Lung (tissue), 12 donors: ENCODE data around the gene MYOZ3. TPM values are rescaled to one million over a fixed set of nuclear protein-coding genes. Genes with fewer than 3 reads are reported as not detected.

Experiments
- ATAC-seq: fragments of 200-7000 bp; cut with Tn5 transposase; one replicate; pipeline ENCODE4 v1.9.1; 2020; ENCODE audit warnings: moderate number of reproducible peaks; ENCODE audit not compliant: insufficient read depth, low FRiP score
- DNase-seq, 3 donors: peaks; one replicate each; pipeline ENCODE4 v3.0.0-alpha.2; 2013 to 2017
- H3K27ac ChIP-seq, 2 donors: one replicate each; pipeline ENCODE4 v1.5.1; 2013; ENCODE audit warnings: mild to moderate bottlenecking in 2 of 2, moderate library complexity in 2 of 2, control low read depth in 1 of 2, inconsistent platforms in 1 of 2, low read depth in 1 of 2, low read length in 1 of 2
- H3K27me3 ChIP-seq, 3 donors: one replicate each; pipeline ENCODE4 v1.5.1; 2013; ENCODE audit warnings: low read length in 2 of 3; ENCODE audit not compliant: control insufficient read depth in 3 of 3, insufficient read depth in 3 of 3
- H3K36me3 ChIP-seq, 4 donors: one replicate each; pipeline ENCODE4 v1.5.1; 2013; ENCODE audit warnings: low read length in 4 of 4, mild to moderate bottlenecking in 1 of 4, moderate library complexity in 1 of 4; ENCODE audit not compliant: control insufficient read depth in 4 of 4, insufficient read depth in 4 of 4
- H3K4me1 ChIP-seq, 5 donors: one replicate each; pipeline ENCODE4 v1.5.1; 2013; ENCODE audit warnings: low read length in 5 of 5, mild to moderate bottlenecking in 2 of 5, moderate library complexity in 1 of 5; ENCODE audit not compliant: control insufficient read depth in 5 of 5, insufficient read depth in 5 of 5
- H3K4me3 ChIP-seq: one replicate; pipeline ENCODE4 v1.5.1; 2013; ENCODE audit warnings: mild to moderate bottlenecking, control low read depth, moderate library complexity
- H3K9ac ChIP-seq, 2 donors: one replicate each; pipeline ENCODE4 v1.5.1; 2013; ENCODE audit warnings: low read length in 2 of 2, control low read depth in 1 of 2; ENCODE audit not compliant: insufficient read depth in 1 of 2
- H3K9me3 ChIP-seq, 4 donors: one replicate each; pipeline ENCODE4 v1.5.1; 2013; ENCODE audit warnings: low read length in 3 of 4, mild to moderate bottlenecking in 1 of 4, moderate library complexity in 1 of 4; ENCODE audit not compliant: control insufficient read depth in 4 of 4, insufficient read depth in 3 of 4
- WGBS, 2 donors: extraction: QIAGEN DNeasy Blood & Tissue Kit; methylation state at CpG; one replicate each; pipeline ENCODE4 v1.1.7; 2013; 5-methylcytosine and 5-hydroxymethylcytosine counted together
- polyA plus RNA-seq, 2 donors: library from polyadenylated mRNA; stranded (reverse); fragments of 200-250 nt; gene quantifications; one replicate each; pipeline ENCODE4 v1.2.1, GENCODE V29; 2013
- total RNA-seq, 2 donors: library from RNA; depleted of rRNA in 1 of 2; stranded (reverse); fragments of >200 nt in 1 of 2; gene quantifications; one replicate each; pipeline ENCODE4 v1.2.1, GENCODE V29; 2014 to 2021
- TF ChIP-seq, protein P1 (sequence below): IDR thresholded peaks from 2 replicates; pipeline ENCODE4 v1.5.1; 2012; ENCODE audit warnings: mild to moderate bottlenecking; ENCODE audit errors: control extremely low read depth, extremely low read depth
- donor health status: control.
- donor health status: control.
- donor health status: Bipolar disorder and iron deficiency.
- donor health status: healthy.
- donor health status: DM: yes; HTN: yes; CAD: no.

MYOZ3 gene
- total and polyA plus RNA-seq, 4 donors: 0.39 to 2.4 (median 0.48) TPM

DNA sequence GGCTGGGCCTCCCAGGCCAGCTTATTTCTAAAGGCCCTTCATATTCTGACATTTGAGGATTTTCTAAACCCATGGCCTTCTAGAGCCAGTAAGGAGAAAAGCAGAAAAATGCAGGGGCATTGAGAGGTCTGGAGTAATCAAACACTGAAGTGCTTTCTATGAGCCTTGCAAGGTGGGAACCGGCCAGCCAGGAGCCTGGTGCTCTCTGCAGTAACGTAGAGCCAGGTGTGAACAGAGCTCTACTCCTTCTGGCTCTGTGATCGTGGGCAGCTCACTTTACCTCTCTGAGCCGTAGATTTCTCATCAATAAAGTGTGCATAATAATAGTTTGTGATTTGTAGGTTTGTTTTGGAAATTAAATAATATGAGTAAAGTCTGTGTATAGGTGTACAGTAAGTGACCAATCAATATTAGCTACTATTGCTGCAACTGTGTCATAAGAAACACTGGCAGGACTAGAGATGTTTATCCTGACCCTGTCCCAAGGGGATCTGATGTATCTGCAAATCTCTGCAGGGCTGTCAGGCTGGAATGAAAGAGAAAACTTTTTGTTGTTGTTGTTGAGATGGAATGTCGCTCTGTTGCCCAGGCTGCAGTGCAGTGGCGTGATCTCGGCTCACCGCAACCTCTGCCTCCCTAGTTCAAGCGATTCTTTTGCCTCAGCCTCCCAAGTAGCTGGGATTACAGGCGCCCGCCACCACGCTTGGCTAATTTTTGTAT, 17.9 kb upstream of the MYOZ3 start:
- TF ChIP-seq, protein P1, sequence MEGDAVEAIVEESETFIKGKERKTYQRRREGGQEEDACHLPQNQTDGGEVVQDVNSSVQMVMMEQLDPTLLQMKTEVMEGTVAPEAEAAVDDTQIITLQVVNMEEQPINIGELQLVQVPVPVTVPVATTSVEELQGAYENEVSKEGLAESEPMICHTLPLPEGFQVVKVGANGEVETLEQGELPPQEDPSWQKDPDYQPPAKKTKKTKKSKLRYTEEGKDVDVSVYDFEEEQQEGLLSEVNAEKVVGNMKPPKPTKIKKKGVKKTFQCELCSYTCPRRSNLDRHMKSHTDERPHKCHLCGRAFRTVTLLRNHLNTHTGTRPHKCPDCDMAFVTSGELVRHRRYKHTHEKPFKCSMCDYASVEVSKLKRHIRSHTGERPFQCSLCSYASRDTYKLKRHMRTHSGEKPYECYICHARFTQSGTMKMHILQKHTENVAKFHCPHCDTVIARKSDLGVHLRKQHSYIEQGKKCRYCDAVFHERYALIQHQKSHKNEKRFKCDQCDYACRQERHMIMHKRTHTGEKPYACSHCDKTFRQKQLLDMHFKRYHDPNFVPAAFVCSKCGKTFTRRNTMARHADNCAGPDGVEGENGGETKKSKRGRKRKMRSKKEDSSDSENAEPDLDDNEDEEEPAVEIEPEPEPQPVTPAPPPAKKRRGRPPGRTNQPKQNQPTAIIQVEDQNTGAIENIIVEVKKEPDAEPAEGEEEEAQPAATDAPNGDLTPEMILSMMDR: no peak
- Histone ChIP-seq H3K9ac (peak overlapping the region in 1 of 2 donors; percentile 35), H3K36me3 (peaks cover 0 to 3% (median 0%) of the 10 kb centered on the region in 4 donors), H3K4me1 (peaks cover 24 to 66% (median 55%) of the 10 kb centered on the region in 5 donors), H3K9me3 (no peaks in the 10 kb centered on the region), H3K27me3 (no peaks in the 10 kb centered on the region), H3K4me3 (no peak overlapping the region), H3K27ac (peak overlapping the region; percentile 86 to 94)
- DNase-seq: no peak
- 81 to 92% methylated on average over 12 of the region's 12 CpGs for WGBS, 2 donors
- no peak for ATAC-seq

GRCh38 chr5:150644058-150644457, 17.0 kb upstream of the MYOZ3 start:
- Histone ChIP-seq H3K9me3 (no peaks in the 10 kb centered on the region), H3K9ac (no peak overlapping the region), H3K27ac (peak overlapping the region; percentile 40 to 94), H3K4me1 (peaks cover 20 to 65% (median 55%) of the 10 kb centered on the region in 5 donors), H3K36me3 (peaks cover 2 to 12% (median 5%) of the 10 kb centered on the region in 4 donors), H3K4me3 (no peak overlapping the region), H3K27me3 (no peaks in the 10 kb centered on the region)
- DNase-seq (no peak), ATAC-seq (no peak)
- 82 to 87% methylated on average over 5 of the region's 5 CpGs for WGBS, 2 donors
- TF ChIP-seq, protein P1: no peak

GRCh38 chr5:150644514-150644913, 16.5 kb upstream of the MYOZ3 start:
- DNase-seq (no peak), ATAC-seq (no peak)
- WGBS, 2 donors: 56 to 82% methylated on average over 2 of the region's 2 CpGs

More at GRCh38 chr5:150644514-150644913, 16.5 kb upstream of the MYOZ3 start:
- H3K4me1 ChIP-seq: peaks cover 18 to 60% (median 52%) of the 10 kb centered on the region in 5 donors
- no peaks in the 10 kb centered on the region for H3K9me3 ChIP-seq
- H3K36me3 ChIP-seq: peaks cover 2 to 17% (median 7%) of the 10 kb centered on the region in 4 donors
- no peak overlapping the region for H3K9ac ChIP-seq
- no peaks in the 10 kb centered on the region for H3K27me3 ChIP-seq
- TF ChIP-seq, protein P1: no peak
- H3K4me3 ChIP-seq: no peak overlapping the region
- peak overlapping the region; percentile 40 to 94 for H3K27ac ChIP-seq
